Fibroblast of the conjunctiva (primary cell): ENCODE data around the gene TUBB1.

Source experiments
- DNase-seq: peaks from one replicate; pipeline ENCODE4 v3.0.0-alpha.2; 2010; ENCODE audit warnings: low read depth

TUBB1 gene

GRCh38 chr20:59043698-59044097 is 24.5 kb downstream of the TUBB1 start:
- no peak for DNase-seq

GRCh38 chr20:59044295-59044694 is 25.1 kb downstream of the TUBB1 start:
- no peak for DNase-seq

GRCh38 chr20:59044796-59045195 is 25.6 kb downstream of the TUBB1 start:
- DNase-seq: no peak

GRCh38 chr20:59046862-59047261 is 27.6 kb downstream of the TUBB1 start:
- no peak for DNase-seq

- DNase-seq: no peak
These were observed 28.9 kb downstream of the TUBB1 start for GRCh38 chr20:59047938-59048680.

- no peak for DNase-seq
These were observed 29.4 kb downstream of the TUBB1 start for GRCh38 chr20:59048681-59049030.

- no peak for DNase-seq
These were observed 31.2 kb downstream of the TUBB1 start for GRCh38 chr20:59050437-59050836.

GRCh38 chr20:59051666-59052185 is 32.5 kb downstream of the TUBB1 start:
- no peak for DNase-seq

GRCh38 chr20:59055302-59055701 is 36.1 kb downstream of the TUBB1 start:
- DNase-seq: no peak

GRCh38 chr20:59062081-59062480 is 42.9 kb downstream of the TUBB1 start:
- DNase-seq: no peak

- DNase-seq: no peak
These were observed 44.4 kb downstream of the TUBB1 start for GRCh38 chr20:59063358-59064213.

GRCh38 chr20:59064214-59064722 is 45.0 kb downstream of the TUBB1 start:
- DNase-seq: no peak

- DNase-seq: no peak
These were observed 49.3 kb downstream of the TUBB1 start for GRCh38 chr20:59068534-59068933.

- no peak for DNase-seq
These were observed 49.8 kb downstream of the TUBB1 start for GRCh38 chr20:59069026-59069425.

- DNase-seq: no peak
These were observed 52.0 kb downstream of the TUBB1 start for GRCh38 chr20:59071216-59071615.

GRCh38 chr20:59073582-59073981 is 54.4 kb downstream of the TUBB1 start:
- DNase-seq: no peak

GRCh38 chr20:59074456-59074855 is 55.2 kb downstream of the TUBB1 start:
- DNase-seq: no peak

- DNase-seq: no peak
These were observed 56.8 kb downstream of the TUBB1 start for GRCh38 chr20:59075934-59076508.
